ENCODE data around the gene RIPOR3. TPM values are rescaled to one million over a fixed set of nuclear protein-coding genes. Genes with fewer than 3 reads are reported as not detected.
A peak's percentile ranks its signal among the peaks of the same experiment; 100 is the strongest.
"Not testable (repeated sequence)": the region's sequence is repeated elsewhere in the genome, so short reads cannot be mapped to it uniquely, and the experiment has no call there.

Gene RIPOR3
- total RNA-seq, 1 donor from 2014 or later, result 0.44 TPM

DNA sequence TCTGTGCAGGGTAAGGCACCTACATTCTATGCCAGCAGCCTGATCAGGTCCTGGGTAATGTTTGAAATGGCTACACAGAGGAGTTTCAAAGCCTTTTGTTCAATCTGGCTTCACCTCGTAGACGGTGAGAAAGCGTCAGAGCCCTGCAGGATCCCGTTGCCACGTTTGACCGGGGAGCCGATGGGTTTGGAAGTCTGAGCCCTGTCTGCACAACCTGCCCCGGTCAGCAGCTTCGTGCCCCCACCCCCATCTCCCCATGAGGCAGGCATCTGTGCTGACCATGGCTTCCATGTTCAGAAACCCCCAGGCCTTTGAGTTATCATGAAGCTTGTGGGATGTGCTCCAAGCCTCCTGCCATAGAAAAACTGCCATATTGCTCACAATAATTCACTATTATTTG is 117.2 kb downstream of the RIPOR3 start:
- no peak for DNase-seq (ENCODE audit: low read depth, low spot score)
- Mint-ChIP-seq H3K4me1 (peaks cover 13% of the 10 kb centered on the region), H3K27me3 (ENCODE audit: low read depth) (no peaks in the 10 kb centered on the region), H3K27ac (ENCODE audit: unreplicated experiment) (no peak overlapping the region), H3K36me3 (ENCODE audit: low read depth) (peaks cover 8% of the 10 kb centered on the region), H3K4me3 (no peak overlapping the region), H3K9me3 (no peaks in the 10 kb centered on the region)
- TF ChIP-seq, protein P1, sequence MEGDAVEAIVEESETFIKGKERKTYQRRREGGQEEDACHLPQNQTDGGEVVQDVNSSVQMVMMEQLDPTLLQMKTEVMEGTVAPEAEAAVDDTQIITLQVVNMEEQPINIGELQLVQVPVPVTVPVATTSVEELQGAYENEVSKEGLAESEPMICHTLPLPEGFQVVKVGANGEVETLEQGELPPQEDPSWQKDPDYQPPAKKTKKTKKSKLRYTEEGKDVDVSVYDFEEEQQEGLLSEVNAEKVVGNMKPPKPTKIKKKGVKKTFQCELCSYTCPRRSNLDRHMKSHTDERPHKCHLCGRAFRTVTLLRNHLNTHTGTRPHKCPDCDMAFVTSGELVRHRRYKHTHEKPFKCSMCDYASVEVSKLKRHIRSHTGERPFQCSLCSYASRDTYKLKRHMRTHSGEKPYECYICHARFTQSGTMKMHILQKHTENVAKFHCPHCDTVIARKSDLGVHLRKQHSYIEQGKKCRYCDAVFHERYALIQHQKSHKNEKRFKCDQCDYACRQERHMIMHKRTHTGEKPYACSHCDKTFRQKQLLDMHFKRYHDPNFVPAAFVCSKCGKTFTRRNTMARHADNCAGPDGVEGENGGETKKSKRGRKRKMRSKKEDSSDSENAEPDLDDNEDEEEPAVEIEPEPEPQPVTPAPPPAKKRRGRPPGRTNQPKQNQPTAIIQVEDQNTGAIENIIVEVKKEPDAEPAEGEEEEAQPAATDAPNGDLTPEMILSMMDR (conservative IDR thresholded peaks at IDR 0.05), result no peak

GRCh38 chr20:50572938-50573777 is 118.2 kb downstream of the RIPOR3 start:
- no peak overlapping the region for H3K27ac Mint-ChIP-seq (ENCODE audit: unreplicated experiment)
- no peaks in the 10 kb centered on the region for H3K27me3 Mint-ChIP-seq (ENCODE audit: low read depth)
- DNase-seq (ENCODE audit: low read depth, low spot score), result no peak
- peaks cover 13% of the 10 kb centered on the region for H3K4me1 Mint-ChIP-seq
- H3K4me3 Mint-ChIP-seq, result no peak overlapping the region
- TF ChIP-seq, protein P1 (conservative IDR thresholded peaks at IDR 0.05), result no peak
- peaks cover 11% of the 10 kb centered on the region for H3K36me3 Mint-ChIP-seq (ENCODE audit: low read depth)
- no peaks in the 10 kb centered on the region for H3K9me3 Mint-ChIP-seq

- H3K4me3 Mint-ChIP-seq, result no peak overlapping the region
- no peak for DNase-seq (ENCODE audit: low read depth, low spot score)
- H3K27ac Mint-ChIP-seq (ENCODE audit: unreplicated experiment), result no peak overlapping the region
- peaks cover 13% of the 10 kb centered on the region for H3K4me1 Mint-ChIP-seq
- TF ChIP-seq, protein P1 (conservative IDR thresholded peaks at IDR 0.05), result no peak
- H3K9me3 Mint-ChIP-seq, result no peaks in the 10 kb centered on the region
- H3K27me3 Mint-ChIP-seq (ENCODE audit: low read depth), result no peaks in the 10 kb centered on the region
- peaks cover 10% of the 10 kb centered on the region for H3K36me3 Mint-ChIP-seq (ENCODE audit: low read depth)
Measured at GRCh38 chr20:50571466-50571865, 119.9 kb downstream of the RIPOR3 start.

DNA sequence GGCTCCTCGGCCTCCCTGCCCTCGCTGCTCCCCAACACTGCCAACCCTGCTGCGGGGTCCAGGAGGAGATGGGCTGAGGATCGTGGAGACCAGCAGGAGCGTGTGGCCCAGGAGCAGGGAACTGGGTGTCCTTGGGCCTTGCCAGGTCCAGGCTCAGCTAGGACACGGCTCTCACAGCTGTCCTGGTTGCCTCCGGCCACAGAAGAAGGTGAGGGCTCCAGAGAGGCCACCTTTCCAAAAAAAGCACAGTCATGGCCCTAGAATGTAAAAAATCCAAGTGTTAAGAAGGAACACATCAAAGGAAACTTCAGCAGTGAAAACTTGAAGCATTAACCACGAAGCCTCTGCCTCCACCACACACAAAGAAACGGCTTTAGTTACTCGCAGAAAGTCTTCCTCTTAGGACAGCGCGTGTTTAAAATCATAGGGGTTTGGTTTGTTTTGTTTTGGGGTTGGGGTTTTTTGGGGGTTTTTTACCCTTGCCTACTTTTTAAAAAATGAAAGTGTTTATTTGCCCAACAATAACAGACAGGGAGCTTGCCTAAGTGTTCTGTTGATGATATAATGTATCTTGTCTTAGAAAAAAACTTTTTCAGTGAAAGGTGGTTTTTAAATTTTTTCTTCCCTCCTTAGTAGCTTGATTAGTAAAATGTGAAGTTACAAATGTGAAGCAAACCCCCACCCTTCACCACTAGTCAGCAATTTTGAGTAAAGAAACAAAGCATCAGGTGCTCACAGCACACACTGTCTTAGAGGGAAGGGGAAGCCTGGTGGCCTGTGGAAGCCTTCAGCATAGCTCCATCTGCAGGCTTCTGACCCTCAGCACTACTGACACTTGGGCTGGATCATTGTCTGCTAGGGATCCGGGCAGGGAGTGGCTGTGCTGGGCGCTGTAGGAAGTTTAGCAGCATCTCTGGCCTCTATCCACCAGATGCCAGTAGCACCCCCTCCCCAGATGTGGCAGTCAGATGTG is 121.2 kb downstream of the RIPOR3 start:
- Mint-ChIP-seq H3K27me3 (ENCODE audit: low read depth) (no peaks in the 10 kb centered on the region), H3K4me1 (peaks cover 13% of the 10 kb centered on the region), H3K36me3 (ENCODE audit: low read depth) (peaks cover 10% of the 10 kb centered on the region), H3K9me3 (no peaks in the 10 kb centered on the region), H3K4me3 (no peak overlapping the region), H3K27ac (ENCODE audit: unreplicated experiment) (peak overlapping the region; percentile 15)
- DNase-seq (ENCODE audit: low read depth, low spot score), result no peak
- TF ChIP-seq, protein P1 (conservative IDR thresholded peaks at IDR 0.05), result no peak

DNA sequence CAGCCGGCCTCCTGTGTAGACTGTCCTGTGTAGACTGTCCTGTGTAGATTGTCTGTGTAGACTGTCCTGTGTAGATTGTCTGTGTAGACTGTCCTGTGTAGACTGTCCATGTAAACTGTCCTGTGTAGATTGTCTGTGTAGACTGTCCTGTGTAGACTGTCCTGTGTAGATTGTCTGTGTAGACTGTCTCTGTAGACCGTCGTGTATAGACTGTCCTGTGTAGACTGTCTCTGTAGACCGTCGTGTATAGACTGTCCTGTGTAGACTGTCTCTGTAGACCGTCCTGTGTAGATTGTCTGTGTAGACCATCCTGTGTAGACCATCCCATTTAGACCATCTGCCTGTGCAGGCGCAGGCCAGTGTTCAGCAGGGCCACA is 121.9 kb downstream of the RIPOR3 start:
- DNase-seq (ENCODE audit: low read depth, low spot score); H3K27ac Mint-ChIP-seq (ENCODE audit: unreplicated experiment); H3K27me3 Mint-ChIP-seq (ENCODE audit: low read depth); H3K4me3 Mint-ChIP-seq; H3K9me3 Mint-ChIP-seq; H3K36me3 Mint-ChIP-seq (ENCODE audit: low read depth): not testable (repeated sequence)
- peaks cover 13% of the 10 kb centered on the region for H3K4me1 Mint-ChIP-seq

Measured in neural crest cell (in vitro differentiated cells).